ENCODE data around the gene IRF8.
"Not testable (repeated sequence)": the region's sequence is repeated elsewhere in the genome, so short reads cannot be mapped to it uniquely, and the experiment has no call there.

Gene IRF8

GRCh38 chr16:85869206-85869605, 29.8 kb upstream of the IRF8 start:
- no peak for DNase-seq

DNA sequence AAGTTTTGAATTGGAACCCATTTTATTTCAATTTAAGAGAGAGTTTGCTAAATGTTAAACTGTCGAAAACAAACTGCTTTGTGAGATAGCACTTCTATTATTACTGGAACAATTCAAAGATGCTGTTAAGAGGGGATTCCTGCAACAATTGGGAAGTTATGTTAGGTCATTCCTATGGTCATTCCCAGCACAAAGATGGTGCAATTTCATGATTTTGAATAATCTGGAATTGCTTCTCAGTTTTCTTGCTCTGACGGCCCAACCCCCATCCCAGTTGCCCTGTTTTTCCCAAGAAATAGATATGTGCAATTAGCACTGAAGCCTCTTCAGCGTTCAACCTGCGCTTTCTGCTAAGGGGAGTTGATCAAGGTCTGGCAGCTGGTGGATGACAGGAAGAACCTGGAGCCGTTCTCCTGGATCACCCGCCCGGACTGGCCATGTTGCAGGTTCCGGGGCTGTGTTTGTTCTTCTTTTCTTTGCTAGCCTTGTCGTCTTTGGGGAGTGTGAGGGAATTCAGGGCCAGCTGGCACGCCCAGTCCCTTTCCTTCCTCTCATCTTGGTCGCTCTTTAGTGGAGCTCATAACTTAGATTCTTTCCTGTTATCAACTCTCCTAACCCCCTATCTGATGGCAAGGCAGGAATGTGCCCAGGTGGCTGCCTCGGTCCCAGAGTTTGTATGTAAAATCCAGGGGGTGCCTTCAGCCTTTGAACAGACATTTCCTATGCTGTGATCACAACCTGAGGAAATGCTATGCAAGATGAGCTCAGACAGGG, 29.0 kb upstream of the IRF8 start:
- DNase-seq, result peak; percentile 28 to 42

GRCh38 chr16:85871756-85872155, 27.2 kb upstream of the IRF8 start:
- no peak for DNase-seq

GRCh38 chr16:85872734-85873133, 26.2 kb upstream of the IRF8 start:
- no peak for DNase-seq

DNA sequence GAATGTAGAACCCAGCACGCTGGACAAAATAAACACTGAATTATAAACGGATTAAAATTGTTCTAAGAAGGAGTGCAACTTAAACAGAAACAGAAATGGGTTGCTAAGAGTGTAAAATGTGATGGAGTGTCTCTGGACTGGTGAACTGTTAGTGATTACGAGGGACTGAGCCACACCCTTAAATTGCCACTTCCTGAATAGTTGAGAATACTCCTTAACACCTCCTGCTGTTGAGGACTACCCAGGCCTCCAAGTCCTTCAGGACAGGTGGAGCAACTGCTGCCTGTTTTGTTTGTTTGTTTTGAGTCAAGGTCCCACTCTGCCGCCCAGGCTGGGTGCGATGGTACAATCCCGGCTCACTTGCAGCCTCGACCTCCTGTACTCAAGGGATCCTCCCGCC, 25.8 kb upstream of the IRF8 start:
- DNase-seq, result no peak

DNA sequence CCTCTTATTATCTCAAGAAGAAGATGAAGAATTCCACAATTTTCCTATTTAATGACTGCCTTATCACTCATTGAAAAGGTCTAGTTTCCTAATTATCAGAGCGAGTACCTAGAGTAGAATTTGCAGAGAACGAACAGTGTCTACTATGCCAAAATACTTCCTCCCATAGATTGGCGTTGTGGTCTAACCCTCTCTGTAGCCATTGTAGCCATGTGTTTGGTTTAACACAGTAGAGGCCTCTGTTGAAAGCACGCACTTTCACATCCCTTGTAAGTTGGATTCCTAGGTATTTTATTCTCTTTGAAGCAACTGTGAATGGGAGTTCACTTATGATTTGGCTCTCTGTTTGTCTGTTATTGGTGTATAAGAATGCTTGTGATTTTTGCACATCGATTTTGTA, 24.9 kb upstream of the IRF8 start:
- DNase-seq, result not testable (repeated sequence)

GRCh38 chr16:85878407-85878806, 20.6 kb upstream of the IRF8 start:
- no peak for DNase-seq

DNA sequence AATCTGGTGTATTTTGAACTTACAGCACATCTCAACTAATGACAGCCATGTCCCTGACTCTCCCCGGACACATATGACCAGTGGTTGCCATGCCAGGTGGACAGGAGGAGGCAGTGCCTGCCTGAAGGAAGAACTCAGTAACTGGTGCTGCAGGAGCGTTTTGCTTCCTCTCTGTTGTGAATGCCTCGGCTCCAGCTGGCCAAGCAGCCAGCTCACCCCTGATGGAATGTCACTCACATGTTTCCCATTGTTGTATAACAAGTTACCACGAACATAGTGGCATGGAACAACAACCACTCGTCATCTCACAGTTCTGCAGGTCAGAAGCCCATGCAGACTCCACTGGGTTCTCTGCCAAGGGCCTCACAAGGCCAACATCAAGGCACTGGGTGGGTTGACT, 20.1 kb upstream of the IRF8 start:
- no peak for DNase-seq

GRCh38 chr16:85879549-85879948, 19.4 kb upstream of the IRF8 start:
- no peak for DNase-seq

GRCh38 chr16:85879975-85880831, 18.8 kb upstream of the IRF8 start:
- no peak for DNase-seq

- DNase-seq, result no peak
These were observed 18.1 kb upstream of the IRF8 start for GRCh38 chr16:85880861-85881260.

GRCh38 chr16:85881436-85881835, 17.5 kb upstream of the IRF8 start:
- DNase-seq, result no peak

GRCh38 chr16:85882181-85882810, 16.7 kb upstream of the IRF8 start:
- DNase-seq, result no peak

DNA sequence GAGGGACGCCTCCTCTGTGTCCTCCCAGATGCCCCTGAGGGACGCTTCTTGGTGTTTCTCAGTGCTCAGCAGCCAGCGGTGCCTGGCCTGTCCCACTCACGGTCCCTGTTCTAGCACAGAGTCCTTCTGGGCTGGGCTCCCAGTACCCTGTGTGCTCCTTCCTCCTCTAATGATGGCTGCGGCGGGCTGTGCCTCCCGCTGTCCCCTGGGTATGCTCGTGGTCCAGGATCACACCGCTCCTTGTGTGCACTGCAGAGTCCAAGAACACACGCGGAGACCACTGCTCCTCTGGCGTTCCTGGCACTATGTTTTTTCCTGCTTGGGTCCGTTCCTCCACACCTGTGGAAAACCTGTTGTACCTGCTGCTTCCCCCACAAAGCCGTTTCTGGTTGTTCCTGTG, 15.1 kb upstream of the IRF8 start:
- DNase-seq, result no peak

DNA sequence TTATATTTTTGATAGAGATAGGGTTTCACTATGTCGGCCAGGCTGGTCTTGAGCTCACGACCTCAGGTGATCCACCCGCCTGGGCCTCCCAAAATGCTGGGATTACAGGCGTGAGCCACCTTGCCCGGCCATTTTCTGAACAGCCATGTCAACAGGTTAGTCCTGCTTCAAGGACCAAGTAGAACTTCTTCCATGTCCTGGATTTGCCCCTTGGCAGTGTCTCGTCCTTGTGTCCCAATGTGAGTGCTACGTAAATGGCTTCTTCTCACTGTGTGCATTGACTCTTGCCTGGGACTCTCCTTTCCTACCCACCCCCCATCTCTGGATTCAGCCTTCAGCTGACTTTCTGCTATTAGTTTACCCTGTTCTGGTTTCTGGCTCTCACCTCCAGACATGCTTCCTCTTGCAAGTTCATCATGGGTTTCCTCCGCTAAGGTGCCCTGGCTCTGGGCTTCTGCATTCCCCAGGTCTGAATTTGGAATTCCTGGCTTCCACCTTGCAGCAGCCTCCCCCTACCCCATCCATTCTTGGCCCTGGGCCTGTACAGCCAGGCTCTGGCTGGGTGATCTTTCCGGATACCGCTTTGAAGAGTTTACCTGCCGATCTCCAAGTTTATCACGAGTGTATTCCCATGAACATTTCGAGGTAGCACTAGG, 14.0 kb upstream of the IRF8 start:
- no peak for DNase-seq

DNA sequence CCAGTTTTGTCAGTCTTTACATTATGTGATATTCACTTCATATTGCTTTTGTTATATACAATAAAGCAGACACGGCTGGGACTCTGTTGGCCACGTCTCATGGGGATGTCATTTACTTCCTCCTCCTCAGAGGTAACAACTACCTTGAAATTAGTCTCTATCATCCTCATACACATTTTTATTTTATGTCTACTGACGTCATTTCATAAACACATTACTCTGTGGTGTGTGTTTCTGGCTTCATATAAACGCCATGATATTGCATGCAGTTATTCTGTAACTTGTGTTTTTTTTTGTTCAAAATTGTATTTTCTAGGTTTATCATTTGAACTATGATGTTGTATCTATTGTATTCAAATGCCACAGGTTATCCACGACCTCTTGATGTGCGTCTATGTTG, 13.4 kb upstream of the IRF8 start:
- no peak for DNase-seq

DNA sequence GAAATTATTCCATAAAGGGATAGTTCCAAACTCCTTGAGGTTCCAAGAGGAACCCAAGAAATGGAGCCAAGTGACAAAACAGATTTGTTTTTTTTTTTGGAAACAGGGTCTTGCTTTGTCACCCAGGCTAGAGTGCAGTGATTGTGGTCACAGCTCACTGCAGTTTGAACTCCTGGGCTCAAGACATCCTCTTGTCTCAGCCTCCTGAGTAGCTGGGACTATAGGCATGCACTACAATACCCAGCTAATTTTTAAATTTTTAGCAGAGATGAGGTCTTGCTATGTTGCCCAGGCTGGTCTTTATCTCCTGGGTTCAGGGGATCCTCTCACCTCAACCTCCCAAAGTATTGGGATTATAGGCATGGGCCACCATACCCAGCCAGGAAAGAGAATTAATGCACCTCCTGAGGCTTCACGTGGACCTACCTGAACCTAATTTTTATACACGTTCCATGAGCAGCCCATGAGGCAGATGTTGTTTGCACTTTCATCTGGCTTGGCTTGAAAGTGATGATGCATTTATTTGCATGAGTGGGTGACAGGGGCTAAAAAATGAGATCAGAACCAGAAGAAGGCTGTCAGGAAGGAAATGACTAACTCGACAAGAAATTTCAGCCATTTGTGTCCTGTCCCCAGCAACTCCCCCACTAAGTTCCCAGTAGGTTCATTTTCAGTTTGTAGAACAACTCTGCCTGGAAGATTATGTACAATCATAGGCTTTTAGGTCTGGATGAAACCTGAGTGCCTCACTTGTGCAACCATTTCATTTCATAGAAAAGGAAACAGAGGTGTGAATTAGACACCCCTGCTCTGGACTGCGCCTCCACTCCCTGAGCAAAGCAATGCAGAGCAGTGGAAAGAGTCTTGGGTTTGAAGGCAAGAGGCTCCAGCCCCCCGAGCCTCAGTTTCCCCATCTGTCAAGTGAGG, 10.3 kb upstream of the IRF8 start:
- DNase-seq, result peak; percentile 91 to 92

DNA sequence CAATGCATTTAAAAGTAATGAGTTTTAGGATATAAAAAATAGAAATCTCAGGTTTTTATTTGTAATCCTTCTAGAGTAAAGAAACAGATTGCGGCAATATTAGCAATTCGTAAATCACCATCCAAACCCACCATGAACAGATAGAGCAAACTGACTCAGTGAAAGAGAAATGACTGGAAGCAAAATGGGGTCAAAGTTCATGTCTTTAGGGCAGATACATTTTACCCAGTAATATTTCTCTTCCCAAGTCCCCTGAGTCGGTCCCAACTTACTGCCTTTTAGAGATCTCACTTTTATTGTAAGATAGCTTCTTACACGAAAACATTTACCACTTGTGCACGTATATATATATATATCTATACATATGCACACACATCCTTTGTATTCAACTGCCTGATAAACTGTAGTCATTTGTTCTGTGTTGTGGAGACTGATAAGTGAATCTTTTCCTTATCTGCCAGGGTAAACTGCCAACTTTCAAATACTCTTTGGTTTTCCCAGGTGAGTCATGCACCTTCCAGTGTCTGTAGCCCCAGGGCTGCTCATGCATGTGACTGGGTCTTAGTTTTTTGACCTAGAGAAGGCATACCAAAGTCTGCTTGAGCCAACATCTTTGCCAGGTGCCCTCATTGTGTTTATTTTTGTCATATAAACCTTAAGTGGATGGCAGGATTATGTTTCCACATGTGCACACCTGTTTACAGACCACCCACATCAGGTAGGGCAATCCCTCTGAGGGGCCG, 7.8 kb upstream of the IRF8 start:
- DNase-seq, result no peak

GRCh38 chr16:85891776-85892166, 7.2 kb upstream of the IRF8 start:
- no peak for DNase-seq

DNA sequence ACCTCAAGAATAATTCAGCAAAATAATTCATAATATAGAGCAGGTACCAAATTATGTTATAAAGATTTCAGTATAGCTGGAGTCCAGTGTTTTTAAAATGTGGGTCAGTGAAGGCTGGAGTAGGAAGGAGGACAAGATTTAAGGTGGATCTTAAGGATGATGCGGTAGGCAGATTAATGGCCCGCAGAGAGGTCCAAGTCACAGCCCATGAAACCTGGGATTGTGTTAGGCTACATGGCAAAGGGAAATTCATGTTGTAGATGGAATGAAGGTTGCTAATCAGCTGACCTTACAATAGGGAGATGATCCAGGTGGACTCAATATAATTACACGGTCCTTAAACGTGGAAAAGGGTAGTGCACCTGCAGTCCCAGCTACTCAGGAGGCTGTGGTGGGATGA, 6.2 kb upstream of the IRF8 start:
- no peak for DNase-seq

GRCh38 chr16:85894266-85894665, 4.7 kb upstream of the IRF8 start:
- DNase-seq, result no peak

Measured in Kasumi-1 (cell line).